Stimulated activated CD4-positive, alpha-beta T cell treated with anti-CD3 and anti-CD28 coated beads, Interleukin-2, amount 100 ng/mL, for 4 hours (primary cell): Measurements from ENCODE around the gene FNDC11.

ENCODE experiments used
- DNase-seq: peaks from one replicate; pipeline ENCODE4 v3.0.0-alpha.2; 2020; ENCODE audit warnings: low read depth

The FNDC11 gene

DNA sequence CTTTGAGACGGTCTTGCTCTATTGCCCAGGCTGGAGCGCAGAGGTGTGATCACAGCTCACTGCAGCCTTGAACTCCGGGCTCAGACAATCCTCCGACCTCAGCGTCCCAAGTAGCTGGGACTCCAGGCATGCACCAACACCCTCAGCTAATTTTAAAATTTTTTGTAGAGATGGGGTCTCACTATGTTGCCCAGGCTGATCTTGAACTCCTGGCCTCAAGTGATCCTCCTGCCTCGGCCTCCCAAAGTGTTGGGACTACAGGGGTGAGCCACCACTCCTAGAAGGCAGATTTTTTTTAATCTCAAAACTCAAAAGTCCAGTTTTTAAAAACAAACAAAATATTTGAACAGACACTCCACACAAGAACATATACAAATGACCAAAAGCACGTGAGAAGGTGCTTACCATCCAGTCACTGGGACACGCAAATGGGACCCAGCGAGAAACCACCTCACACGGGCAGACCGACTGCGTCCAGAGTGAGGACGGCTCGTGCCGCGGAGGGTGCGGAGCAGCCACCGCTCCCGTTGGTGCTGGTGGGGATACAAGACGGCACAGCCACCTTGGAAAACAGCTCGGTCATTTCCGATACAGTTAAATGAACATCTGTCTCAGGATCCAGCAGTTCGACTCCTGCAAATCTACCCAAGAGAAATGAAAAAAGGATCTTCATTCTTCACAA lies 28.6 kb downstream of the FNDC11 start:
- DNase-seq = no peak

DNA sequence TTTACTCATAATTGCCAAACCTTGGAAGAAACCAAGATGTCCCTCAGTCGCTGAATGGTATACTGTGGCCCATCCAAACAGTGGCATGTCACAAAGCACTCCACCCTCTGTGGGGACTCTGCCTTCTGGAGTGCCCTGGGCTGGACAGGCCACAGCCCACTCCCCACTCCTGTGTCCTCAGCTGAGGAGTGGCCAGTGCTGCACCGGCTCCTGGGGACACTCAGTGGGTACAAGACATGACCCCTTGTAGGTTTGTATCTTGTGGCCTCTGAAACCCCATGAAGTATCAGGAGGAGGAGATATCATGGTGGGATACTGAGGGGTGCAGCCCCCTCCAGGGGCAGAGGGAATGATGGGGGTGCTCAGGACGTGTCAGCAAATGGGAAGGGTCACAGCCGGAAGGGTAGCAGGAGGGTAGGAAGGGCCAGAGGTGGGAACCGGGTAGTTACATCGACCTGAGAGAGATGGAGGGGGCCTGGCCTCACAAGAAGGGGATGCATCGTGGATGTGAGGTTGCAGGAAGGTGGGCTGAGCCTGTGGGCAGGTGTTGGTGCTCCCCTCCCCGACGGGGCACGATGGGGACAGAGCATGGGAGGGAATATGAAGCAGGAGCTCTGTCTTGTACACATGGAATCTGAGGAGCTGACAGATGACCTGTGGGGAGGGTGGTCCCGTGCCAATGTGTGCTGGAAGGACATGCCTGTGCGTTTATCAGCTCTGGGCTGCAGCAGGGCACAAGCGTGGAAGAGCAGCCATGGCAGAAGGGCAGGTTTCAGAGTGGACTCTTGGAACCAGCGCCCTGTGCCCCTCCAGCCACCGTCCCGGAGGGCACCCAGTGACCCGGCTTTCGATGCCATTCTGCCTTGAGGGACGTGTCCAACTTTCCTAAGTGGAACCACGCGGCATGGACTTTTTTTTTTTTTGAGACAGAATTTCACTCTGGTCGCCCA lies 31.9 kb downstream of the FNDC11 start:
- DNase-seq = no peak

DNA sequence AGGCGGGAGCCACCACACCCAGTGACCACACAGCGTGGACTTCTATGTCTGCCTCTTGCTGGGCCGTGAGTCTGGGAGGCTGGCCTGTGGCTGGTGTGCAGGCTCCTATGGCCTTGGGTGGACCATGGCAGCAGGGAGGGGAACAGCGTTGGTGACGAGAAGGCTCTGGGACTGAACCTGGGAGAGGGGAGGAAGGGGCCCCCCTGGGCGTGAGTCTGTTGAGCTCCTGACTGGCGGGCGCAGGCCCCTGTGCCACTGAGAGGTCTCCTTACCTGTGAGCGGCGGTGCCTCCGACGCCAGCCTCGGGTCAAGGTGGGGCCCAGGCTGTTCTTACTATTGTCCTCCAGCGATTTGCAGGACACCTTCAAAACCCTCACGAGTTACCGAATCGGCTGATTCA lies 32.8 kb downstream of the FNDC11 start:
- DNase-seq = no peak

DNA sequence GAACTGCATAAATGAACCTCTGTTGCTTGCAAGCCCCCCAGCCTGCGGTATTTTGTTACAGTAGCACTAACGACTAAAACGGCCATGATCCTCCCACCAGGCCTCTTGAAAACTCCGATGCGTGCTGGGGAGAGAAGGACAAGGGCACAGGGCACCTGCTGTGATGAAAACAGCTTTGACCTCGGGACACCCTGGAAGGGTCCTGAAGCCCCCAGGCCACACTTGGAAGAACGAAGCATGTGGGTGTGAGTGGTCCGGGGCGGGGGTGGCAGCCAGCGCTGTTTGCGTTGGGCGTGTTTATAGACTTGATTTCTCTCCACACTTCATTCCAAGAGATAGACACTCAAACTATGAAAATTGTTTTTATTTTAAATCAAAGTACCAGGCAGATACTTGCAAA lies 33.3 kb downstream of the FNDC11 start:
- no peak for DNase-seq

DNA sequence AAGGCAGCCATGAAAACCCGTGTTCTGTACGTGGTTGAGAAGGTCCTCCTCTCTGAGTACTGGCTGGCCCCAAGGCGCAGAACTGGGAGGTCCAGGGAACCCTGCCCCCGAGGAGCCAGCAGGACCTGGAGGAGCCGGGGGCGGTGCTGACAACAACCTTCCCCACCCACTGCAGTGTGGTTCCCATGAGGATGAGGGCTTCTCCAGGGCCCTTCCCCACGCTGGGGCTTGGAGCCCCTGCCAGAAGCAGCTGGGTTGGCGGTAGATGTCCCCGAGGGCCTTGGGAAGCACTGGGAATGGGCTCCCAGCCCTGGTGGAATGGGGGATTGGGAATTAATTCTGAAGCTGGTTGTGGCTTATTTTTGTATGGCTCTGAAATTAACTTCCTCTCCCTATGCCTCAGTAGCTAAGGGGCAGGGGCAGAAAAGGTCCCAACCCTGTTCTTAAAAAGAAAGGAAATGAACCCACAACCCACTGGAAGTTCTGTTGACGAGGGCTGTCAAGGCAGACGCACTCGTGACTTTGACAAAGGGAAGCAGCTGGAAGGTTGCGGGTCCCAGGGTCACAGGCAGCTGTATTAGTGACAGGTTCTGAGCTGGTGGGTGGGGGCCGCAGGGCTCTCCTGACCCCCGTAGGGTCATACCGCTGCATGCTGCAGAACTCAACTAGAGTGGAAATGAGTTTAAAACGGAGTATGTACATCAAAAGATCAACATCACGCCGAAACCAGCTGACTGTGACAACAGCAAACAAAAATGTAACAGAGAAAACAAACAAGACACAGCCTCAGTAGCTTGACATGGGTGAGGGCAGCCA lies 34.0 kb downstream of the FNDC11 start:
- DNase-seq = no peak

DNA sequence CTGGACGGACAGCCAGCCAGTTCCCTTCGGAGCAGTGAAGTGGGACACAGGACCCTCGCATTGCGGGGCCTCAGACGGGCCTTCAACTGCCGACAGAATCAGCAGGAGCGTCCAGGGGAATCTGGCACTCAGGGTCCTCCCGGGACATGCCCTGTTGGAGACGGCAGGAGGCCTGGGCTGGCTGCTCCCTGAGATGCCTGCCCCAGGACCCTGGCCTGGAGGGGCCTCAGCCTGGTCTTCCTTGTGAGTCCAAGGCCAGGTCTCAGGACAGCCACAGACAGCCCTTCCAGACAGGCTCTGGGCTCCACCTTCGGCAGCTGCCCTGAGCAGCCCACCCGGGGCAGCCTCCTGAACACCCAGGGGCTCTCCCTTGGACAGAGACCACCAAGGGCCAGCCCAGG lies 34.7 kb downstream of the FNDC11 start:
- DNase-seq = no peak

DNA sequence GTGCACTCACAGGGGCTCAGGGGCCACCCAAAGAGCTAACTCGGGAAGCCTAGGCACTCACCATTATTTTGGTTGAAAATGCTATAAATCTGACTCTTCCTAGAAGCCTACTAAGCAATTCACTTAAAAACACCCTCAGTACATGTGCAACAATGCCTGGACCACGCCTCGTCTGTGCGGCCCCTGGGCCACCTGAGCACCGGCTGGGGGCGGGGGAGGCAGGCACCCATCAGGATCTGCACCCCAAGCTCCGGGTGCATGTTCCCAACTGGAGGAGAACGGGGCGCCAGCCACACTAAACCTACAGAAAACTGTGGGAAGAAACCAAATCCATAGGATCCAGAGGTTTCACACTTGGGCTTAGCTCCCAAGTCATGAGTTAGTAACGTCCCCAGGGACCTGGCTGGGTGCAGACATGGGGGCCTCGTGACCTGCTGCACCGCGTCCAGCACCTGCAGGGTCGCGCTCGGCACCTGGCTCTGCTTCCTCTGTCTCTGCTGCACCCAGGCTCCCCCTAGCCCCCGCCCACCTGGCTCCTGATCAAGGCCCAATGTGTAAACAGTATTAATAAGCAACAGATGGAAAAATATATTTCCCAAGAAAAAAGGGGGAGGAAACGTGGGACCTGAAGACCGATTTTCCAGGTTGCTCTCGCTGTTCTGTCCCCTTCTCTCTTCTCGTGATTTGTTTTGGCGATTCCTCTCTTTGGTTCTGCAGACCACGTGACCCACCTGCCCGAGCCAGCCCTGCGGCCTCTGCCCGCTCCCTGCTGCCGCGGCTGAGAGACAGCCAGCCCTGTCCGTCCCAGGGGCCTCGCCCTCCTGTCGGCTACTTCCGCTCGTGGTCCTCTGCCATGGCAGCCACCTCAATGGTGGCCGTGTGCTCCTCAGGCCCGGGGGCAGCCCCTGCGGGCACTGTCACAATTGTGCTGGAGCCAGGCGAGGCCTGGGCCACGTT lies 35.6 kb downstream of the FNDC11 start:
- DNase-seq = no peak

DNA sequence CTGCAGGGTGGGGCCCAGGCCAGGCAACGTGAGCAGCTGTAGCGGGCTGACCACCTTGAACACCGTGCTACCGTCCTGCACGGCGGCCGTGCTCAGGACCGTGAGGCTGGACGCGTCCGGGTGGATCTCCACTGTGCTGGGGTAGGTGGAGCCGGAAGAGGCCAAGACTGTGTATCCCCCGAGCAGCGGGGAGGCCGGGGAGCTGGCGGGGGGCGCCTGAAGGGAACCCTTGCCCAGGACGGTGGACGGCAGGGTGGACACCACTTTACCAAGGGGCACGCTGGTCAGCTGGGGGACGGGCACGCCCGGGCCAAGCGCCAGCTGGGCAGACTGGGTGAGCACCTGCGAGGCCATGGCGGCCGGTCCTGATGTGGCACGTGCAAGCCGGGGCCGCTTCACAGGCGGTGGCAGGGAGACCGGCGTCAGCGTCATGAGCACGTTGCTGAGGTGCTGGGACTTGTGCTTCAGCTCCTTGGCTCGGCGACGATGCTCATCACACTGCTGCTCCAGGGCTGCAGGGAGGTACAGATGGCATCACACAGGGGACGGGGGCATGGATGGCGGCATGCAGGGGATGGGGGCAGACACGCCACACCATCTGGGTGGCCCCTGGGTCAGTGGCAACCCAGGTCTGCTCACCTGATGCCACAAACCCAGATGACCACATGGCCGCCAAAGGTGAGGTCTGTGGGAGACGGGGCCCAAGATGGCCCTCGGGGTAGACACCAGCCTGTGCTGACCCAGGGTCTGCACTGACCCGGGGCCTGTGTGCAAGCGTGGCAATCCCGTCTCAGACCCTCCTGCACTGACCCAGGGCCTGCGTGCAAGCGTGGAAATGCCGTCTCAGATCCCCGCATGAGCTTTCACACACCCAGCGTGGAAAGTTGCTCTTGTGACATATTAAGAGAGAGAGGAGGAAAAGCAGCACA lies 36.5 kb downstream of the FNDC11 start:
- no peak for DNase-seq

DNA sequence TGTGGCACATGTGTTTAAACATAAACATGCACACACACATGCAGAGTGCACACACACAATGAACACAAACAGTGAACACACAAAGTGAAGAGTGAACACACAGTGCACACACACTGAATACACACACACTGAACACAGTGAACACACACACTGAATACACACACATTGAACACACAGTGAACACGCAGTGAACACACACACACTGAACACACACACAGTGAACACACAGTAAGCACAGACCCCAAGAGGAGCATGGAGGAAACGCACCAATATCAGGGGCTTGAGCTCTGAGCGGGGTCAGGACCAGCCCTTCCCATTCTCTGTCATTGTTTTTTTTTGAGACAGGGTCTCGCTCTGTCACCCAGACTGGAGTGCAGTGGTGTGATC lies 37.2 kb downstream of the FNDC11 start:
- no peak for DNase-seq

DNA sequence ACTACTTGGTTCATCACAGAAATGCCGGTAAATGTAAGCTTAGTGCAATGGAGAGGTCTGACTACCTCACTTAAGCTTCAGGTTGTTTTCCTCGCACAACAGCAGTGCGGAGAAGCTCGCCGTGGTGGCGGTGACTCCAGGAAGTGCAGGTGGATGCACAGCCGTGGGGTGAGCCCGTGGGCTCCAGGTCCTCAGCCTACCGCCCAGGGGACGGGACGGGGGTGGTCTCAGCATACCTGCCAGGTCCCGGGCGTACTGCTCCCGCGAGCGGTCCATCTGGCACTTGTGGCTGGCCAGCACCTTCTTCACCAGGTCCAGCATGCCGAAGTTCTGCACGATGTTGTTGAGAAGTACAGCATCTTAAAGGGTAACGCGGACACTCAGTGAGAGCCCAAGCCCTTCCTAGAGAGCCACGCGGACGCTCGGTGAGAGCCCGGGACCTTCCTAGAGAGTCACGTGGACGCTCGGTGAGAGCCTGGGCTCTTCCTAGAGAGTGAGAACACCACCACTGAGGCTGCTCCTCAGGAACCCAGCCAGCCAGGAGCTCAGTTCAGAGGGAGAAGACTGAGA lies 37.9 kb downstream of the FNDC11 start:
- no peak for DNase-seq

DNA sequence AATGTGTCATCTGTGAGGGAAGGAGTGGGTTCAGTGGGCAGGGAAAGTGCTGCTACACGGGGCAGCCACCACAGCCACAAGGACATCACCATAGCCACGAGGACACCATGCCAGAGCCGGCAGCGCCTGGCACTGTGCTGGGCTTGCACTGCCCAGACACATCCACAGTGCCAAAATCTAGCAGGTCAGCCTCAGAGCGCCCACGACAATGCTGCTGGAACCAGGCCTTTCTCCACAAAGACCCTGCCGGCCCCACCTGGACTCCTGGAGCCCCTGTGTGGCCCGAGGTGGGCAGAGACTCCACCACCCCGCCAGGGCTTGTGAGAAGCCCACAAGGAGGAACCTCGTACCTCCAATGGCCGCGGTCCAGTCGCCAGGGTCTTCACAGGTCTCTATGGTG lies 38.7 kb downstream of the FNDC11 start:
- no peak for DNase-seq

DNA sequence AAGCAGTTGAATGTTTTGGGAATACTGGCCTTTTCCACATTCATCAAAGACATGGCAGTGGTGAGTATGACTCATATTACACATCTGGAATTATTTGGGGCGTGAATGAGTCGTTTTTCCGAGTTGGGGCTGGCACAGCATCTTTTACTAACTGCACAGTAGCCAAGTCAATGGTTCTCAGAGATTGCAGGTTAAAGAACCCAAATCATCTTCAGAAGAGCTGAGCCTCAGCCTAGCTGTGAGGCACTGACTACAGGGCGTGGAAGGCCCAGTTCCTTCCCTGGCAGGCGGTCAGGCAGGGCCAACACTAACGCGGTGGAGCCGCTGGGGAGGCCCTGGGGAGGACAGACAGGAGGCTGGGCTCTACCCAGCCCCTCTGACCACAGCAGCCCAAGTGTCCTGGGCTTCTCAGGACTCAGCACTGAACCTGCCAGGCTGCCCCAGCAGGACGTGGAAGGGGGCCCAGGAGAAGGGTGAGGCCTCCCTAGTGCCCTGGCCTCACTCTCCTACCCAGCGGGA lies 40.1 kb downstream of the FNDC11 start:
- no peak for DNase-seq

DNA sequence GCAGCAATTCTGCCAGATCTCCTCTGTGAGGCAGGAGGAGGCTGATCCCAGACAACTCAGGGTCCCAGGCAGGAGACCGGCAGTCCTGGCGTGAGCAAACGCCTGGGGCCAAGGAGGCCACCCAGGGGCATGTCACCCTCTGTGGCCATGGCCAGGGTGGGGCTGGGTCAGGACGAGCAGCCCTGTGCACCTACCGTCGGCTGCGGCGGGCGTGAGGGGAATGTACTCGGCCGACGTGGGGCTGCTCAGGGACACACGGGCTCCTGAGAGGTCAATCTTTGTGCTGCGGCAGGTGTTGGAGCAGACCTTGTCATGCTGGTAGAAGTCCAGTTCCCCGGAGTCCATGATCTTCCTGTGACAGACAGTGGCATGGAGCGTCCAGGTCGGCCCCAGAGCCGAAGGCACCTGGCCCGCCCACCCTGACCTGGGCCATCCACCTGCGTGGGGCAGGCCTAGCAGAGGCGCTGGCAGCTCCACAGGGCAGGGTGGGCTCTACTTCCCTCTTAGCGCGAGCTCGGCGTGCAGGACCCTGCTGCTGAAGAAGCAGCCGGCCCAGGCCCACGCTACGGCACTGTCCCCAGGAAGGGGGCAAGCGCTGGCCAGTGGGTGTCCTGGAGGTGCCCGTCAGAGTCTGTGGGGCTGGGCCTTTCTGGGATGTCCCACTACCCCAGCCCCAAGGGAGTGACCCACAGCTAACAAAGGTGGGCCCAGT lies 41.6 kb downstream of the FNDC11 start:
- DNase-seq = no peak

DNA sequence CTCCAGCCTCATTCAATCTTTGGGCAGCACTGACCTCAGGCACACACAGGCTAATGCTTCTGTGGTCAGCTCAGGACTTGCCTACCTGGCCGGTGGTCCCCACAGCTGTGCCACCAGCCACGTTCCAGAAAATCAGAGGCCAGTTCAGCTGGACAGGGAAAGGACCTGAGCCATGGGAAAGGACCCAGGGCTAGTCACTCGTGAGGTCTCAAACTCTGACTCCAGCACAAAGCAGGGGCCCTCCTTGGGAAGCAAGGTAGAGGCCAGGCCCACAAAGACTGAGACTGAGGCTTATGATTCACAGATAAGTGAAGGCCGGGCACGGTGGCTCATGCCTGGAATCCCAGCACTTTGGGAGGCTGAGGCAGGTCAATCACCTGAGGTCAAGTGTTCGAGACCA lies 42.5 kb downstream of the FNDC11 start:
- DNase-seq = no peak

DNA sequence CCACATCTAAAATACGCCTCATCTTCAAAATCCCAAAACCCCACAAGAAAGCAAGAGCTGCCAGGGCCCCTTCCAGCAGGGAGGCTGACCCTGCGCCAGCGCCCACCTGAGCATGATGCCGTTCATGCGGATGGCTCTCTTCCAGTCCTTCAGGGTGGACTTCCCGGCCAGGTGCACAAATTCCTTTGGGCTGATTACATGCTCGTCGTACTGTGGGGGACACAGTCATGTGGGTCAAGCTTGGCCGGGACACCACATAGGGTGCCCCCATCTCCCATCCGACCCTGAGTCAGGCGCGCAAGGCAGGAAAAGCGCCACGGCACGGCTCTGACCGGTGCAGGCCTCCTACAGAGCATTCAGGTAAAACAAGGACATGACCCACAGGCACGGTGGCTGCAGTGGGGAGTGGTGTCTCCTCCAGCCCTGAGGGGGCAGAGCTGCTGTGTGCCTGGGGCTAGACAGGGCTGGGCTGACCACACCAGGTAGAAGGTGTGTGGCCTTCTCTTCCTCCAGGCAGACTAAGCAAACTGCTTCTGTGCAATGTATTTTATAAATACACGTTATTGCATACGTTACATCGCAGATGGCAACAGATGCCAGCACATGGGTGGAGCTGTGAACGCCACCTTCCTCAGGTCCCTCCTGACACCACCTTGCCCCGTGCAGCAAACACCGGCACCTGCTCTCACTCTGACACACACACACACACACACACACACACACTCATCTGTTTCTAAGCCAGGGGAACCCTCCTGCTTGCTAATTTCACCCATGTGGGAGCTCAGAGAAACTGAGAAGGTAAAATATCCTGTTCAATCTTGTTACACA lies 43.9 kb downstream of the FNDC11 start:
- no peak for DNase-seq

DNA sequence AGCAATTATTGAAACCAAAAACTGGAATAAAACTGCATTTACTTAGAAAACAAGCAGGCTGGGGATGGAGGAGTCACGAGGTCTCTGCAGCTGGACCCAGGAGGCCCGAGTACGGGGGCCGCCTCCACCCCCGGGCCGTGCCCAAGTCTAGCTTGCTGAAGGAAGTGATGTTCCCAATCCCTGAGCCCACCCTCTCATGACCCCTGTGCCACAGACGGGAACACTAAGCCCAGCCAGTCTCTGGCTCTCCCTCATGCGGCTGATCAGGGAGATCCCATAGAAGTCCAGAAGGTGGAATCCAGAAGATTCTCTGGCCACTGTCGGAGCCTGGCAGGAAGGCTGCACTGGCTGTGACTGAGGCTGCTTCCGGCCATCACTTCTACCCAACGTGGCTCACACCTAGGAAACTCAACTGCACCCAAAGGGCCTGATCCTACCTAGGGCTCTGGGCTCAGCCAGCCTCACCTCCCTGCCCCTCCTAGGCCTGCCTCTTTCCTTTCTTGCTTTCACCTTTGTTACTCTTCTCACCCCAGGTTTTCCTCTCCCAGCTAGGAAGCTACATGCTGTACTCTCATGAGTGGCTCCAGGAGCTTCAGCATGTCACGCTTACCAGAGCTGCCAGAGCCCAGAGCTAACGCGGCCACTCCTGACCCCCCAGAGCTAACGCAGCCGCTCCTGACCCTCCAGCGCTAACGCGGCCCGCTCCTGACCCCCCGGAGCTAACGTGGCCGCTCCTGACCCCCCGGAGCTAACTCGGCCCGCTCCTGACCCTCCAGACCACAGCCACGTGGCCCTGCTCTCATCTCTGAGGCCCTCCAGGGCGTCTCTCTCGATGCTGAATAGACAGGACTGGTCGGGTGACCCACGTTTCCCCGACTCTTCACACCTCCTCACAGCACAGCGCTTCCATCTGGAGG lies 44.8 kb downstream of the FNDC11 start:
- no peak for DNase-seq

DNA sequence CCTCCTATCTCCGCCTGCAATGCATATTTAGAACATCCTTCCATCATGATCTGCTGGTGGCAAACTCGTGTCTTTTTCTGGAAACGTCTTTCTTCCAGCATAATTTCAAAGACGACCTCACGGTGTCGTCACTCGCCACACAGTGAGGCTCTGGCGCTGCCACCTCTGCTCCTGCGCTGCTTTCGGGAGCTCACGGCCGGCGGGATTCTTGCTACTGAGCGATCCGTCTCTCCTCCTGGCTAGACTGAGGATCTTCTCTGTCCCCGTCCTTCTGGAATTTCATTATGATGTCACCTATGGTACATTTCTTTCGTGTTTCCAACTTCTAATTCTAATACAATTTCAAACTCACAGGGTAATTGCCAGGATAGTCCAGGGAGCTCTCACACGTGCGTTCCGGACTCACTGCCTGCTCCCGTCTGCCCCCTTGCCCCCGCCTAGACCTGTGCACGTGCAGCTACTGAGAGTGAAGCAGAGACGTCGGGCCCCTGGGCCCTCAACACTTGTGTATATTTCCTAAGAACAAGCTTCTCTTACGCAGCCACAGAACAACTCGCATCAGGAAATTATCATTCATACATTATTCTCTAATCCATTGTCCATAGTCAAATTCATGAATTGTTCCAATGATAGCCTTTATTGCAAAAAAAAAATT lies 45.6 kb downstream of the FNDC11 start:
- DNase-seq = no peak
